Right lobe of liver (tissue), 4 donors: Measurements from ENCODE around the gene USP38.
"Not testable (repeated sequence)": the region's sequence is repeated elsewhere in the genome, so short reads cannot be mapped to it uniquely, and the experiment has no call there.

Source experiments
- CTCF ChIP-seq, 4 donors: fragments of 200-600 bp in 3 of 4; fragments of 450-650 bp in 1 of 4; IDR thresholded peaks; one replicate each; pipeline versions ENCODE4 v1.5.1 to v1.8.0; 2016 to 2022; ENCODE audit warnings: antibody characterized with exemption in 4 of 4, mild to moderate bottlenecking in 2 of 4
- POLR2A ChIP-seq: fragments of 450-650 bp; IDR thresholded peaks from one replicate; pipeline ENCODE4 v1.6.1; 2017; ENCODE audit warnings: antibody characterized with exemption, mild to moderate bottlenecking
- donor health status: DM: no; HTN: no; CAD: no.
- donor health status: DM: no; HTN: no; CAD: no.
- donor health status: DM: no; HTN: yes; CAD: no.

- not testable (repeated sequence) for TF ChIP-seq CTCF (IDR thresholded peaks at IDR 0.05); POLR2A
Observed at GRCh38 chr4:143166722-143167121, 18.0 kb upstream of the USP38 start.
